Measurements from ENCODE around the gene XXYLT1.

Gene XXYLT1

GRCh38 chr3:195073866-195074860 lies 196.8 kb downstream of the XXYLT1 start:
- no peak for DNase-seq

GRCh38 chr3:195072916-195073564 lies 197.9 kb downstream of the XXYLT1 start:
- no peak for DNase-seq

GRCh38 chr3:195071916-195072820 lies 198.8 kb downstream of the XXYLT1 start:
- DNase-seq: no peak

GRCh38 chr3:195071011-195071728 lies 199.8 kb downstream of the XXYLT1 start:
- no peak for DNase-seq

GRCh38 chr3:195070336-195070735 lies 200.6 kb downstream of the XXYLT1 start:
- DNase-seq: no peak

- DNase-seq: no peak
Measured at GRCh38 chr3:195069501-195070251, 201.3 kb downstream of the XXYLT1 start.

GRCh38 chr3:195068084-195069080 lies 202.6 kb downstream of the XXYLT1 start:
- no peak for DNase-seq

GRCh38 chr3:195066441-195066841 lies 204.5 kb downstream of the XXYLT1 start:
- no peak for DNase-seq

- no peak for DNase-seq
Measured at GRCh38 chr3:195065864-195066185, 205.1 kb downstream of the XXYLT1 start.

- DNase-seq: no peak
Measured at GRCh38 chr3:195065142-195065863, 205.7 kb downstream of the XXYLT1 start.

- no peak for DNase-seq
Measured at GRCh38 chr3:195064300-195064931, 206.5 kb downstream of the XXYLT1 start.

GRCh38 chr3:195063581-195064193 lies 207.3 kb downstream of the XXYLT1 start:
- DNase-seq: no peak

GRCh38 chr3:195062866-195063540 lies 208.0 kb downstream of the XXYLT1 start:
- no peak for DNase-seq

GRCh38 chr3:195061756-195062655 lies 209.0 kb downstream of the XXYLT1 start:
- DNase-seq: no peak

GRCh38 chr3:195060531-195061291 lies 210.2 kb downstream of the XXYLT1 start:
- DNase-seq: no peak

GRCh38 chr3:195060217-195060481 lies 210.8 kb downstream of the XXYLT1 start:
- no peak for DNase-seq
